ENCODE results near the gene RPAP2. TPM values are rescaled to one million over a fixed set of nuclear protein-coding genes. Genes with fewer than 3 reads are reported as not detected.

The RPAP2 gene
- total RNA-seq, 2 donors from 2014 or later, result 16.7 to 23.5 TPM

GRCh38 chr1:92314024-92314423 is 15.2 kb downstream of the RPAP2 start:
- no peak overlapping the region for H3K27ac ChIP-seq
- no peaks in the 10 kb centered on the region for H3K36me3 ChIP-seq
- H3K9ac ChIP-seq (ENCODE audit: low read depth in 2 of 2, low read length in 2 of 2), result no peak overlapping the region
- H3K4me1 ChIP-seq, result no peaks in the 10 kb centered on the region
- no peak for TF ChIP-seq CTCF (IDR thresholded peaks at IDR 0.05)
- no peak for DNase-seq
- H3K9me3 ChIP-seq, result no peaks in the 10 kb centered on the region
- no peak overlapping the region for H3K4me3 ChIP-seq
- no peaks in the 10 kb centered on the region for H3K27me3 ChIP-seq
- intact Hi-C loops (cut with DNase I), result loop anchor here (10.0 kb wide), 1 partner anchor 171 kb away; the partner anchor contains the start of gene GFI1

- Histone ChIP-seq H3K27ac (no peak overlapping the region), H3K4me3 (no peak overlapping the region), H3K27me3 (no peaks in the 10 kb centered on the region), H3K9me3 (no peaks in the 10 kb centered on the region), H3K9ac (ENCODE audit: low read depth in 2 of 2, low read length in 2 of 2) (no peak overlapping the region), H3K4me1 (no peaks in the 10 kb centered on the region), H3K36me3 (no peaks in the 10 kb centered on the region)
- no peak for TF ChIP-seq CTCF (IDR thresholded peaks at IDR 0.05)
- DNase-seq, result no peak
- intact Hi-C loops (cut with DNase I), result loop anchor here (10.0 kb wide), 1 partner anchor 169 kb away; the partner anchor contains the start of gene GFI1
Measured at GRCh38 chr1:92315766-92316599, 17.1 kb downstream of the RPAP2 start.

GRCh38 chr1:92317836-92318493 is 19.1 kb downstream of the RPAP2 start:
- DNase-seq, result no peak
- Histone ChIP-seq H3K9me3 (no peaks in the 10 kb centered on the region), H3K9ac (ENCODE audit: low read depth in 2 of 2, low read length in 2 of 2) (no peak overlapping the region), H3K27me3 (no peaks in the 10 kb centered on the region), H3K4me3 (no peak overlapping the region), H3K36me3 (no peaks in the 10 kb centered on the region), H3K27ac (no peak overlapping the region), H3K4me1 (no peaks in the 10 kb centered on the region)
- intact Hi-C loops (cut with DNase I), result loop anchor here (10.0 kb wide), 1 partner anchor 167 kb away; the partner anchor contains the start of gene GFI1
- no peak for TF ChIP-seq CTCF (IDR thresholded peaks at IDR 0.05)

GRCh38 chr1:92323473-92324453 is 24.9 kb downstream of the RPAP2 start:
- Histone ChIP-seq H3K9ac (ENCODE audit: low read depth in 2 of 2, low read length in 2 of 2) (no peak overlapping the region), H3K4me1 (no peaks in the 10 kb centered on the region), H3K36me3 (no peaks in the 10 kb centered on the region), H3K9me3 (no peaks in the 10 kb centered on the region), H3K4me3 (no peak overlapping the region), H3K27ac (no peak overlapping the region), H3K27me3 (no peaks in the 10 kb centered on the region)
- DNase-seq, result no peak
- TF ChIP-seq CTCF (IDR thresholded peaks at IDR 0.05), result no peak
- intact Hi-C loops (cut with DNase I), result no loop called here

- no peak overlapping the region for H3K9ac ChIP-seq (ENCODE audit: low read depth in 2 of 2, low read length in 2 of 2)
- H3K4me3 ChIP-seq, result no peak overlapping the region
- no peaks in the 10 kb centered on the region for H3K4me1 ChIP-seq
- no peak for TF ChIP-seq CTCF (IDR thresholded peaks at IDR 0.05)
- no peak for DNase-seq
- H3K9me3 ChIP-seq, result no peaks in the 10 kb centered on the region
- H3K36me3 ChIP-seq, result no peaks in the 10 kb centered on the region
- no peaks in the 10 kb centered on the region for H3K27me3 ChIP-seq
- intact Hi-C loops (cut with DNase I), result loop anchor here (5.0 kb wide), 1 partner anchor 142 kb away; no protein-coding TSS in a partner anchor
- no peak overlapping the region for H3K27ac ChIP-seq
Measured at GRCh38 chr1:92324784-92325183, 25.9 kb downstream of the RPAP2 start.
